ENCODE measurements around the gene PHLPP1.

Gene PHLPP1

DNA sequence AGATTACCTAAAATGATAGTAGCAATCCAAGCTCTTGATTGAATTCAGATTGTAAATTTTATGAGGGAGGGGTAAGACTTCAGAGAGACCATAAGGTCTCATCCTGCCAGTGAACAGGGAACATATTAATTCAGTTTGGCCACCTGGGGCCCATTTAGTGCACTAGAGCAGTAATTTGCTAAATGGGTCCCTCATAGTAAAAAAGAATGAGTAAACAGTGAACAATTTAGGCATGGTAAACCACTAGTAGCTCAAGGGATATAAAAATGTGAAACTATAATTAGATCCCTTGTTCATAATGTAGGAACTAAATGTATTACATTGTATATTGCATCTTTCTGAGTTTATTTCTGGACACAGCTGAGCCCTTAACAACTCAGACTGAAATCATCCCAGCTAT is 4.9 kb upstream of the PHLPP1 start:
- TF ChIP-seq EZH2 (optimal IDR thresholded peaks at IDR 0.05; ENCODE audit: low read depth, low read length): no peak
- TF ChIP-seq CTCF (IDR thresholded peaks at IDR 0.05; ENCODE audit: low read length): no peak
- no peak for TF ChIP-seq EZH2phosphoT487 (IDR thresholded peaks at IDR 0.05; ENCODE audit: low read length)
- H3K36me3 ChIP-seq (replicated peaks; ENCODE audit: insufficient read depth, low read length): no peaks in the 10 kb centered on the region
- no peak overlapping the region for H3K4me3 ChIP-seq (ENCODE audit: low read length)
- no peaks in the 10 kb centered on the region for H3F3A ChIP-seq (ENCODE audit: insufficient read depth, low read length)
- no peak overlapping the region for H2AFZ ChIP-seq (ENCODE audit: low read length)
- no peaks in the 10 kb centered on the region for H3K27me3 ChIP-seq (replicated peaks; ENCODE audit: insufficient read depth, low read length)
- no peak overlapping the region for H3K4me2 ChIP-seq (ENCODE audit: low read depth, low read length)
- no peak for DNase-seq
- H3K9me3 ChIP-seq (replicated peaks; ENCODE audit: insufficient read depth, low read length): no peaks in the 10 kb centered on the region
- H3K27ac ChIP-seq (ENCODE audit: low read length): no peak overlapping the region
- H3K79me2 ChIP-seq (ENCODE audit: low read length): no peaks in the 10 kb centered on the region
- H4K20me1 ChIP-seq (ENCODE audit: insufficient read depth, low read length): no peaks in the 10 kb centered on the region
- H3K9me2 ChIP-seq (replicated peaks; ENCODE audit: insufficient read depth, low read length): no peaks in the 10 kb centered on the region
- peaks cover 5% of the 10 kb centered on the region; the same call in 1 of the 2 replicates for H3K4me1 ChIP-seq (ENCODE audit: low read length)
- H3K9ac ChIP-seq (ENCODE audit: low read length): no peak overlapping the region

- Histone ChIP-seq H3K79me2 (ENCODE audit: low read length) (no peaks in the 10 kb centered on the region), H3K9me3 (replicated peaks; ENCODE audit: insufficient read depth, low read length) (no peaks in the 10 kb centered on the region), H3K9ac (ENCODE audit: low read length) (no peak overlapping the region), H3K4me3 (ENCODE audit: low read length) (no peak overlapping the region), H3K4me2 (ENCODE audit: low read depth, low read length) (no peak overlapping the region), H3K27me3 (replicated peaks; ENCODE audit: insufficient read depth, low read length) (no peaks in the 10 kb centered on the region), H3K36me3 (replicated peaks; ENCODE audit: insufficient read depth, low read length) (no peaks in the 10 kb centered on the region), H2AFZ (ENCODE audit: low read length) (no peak overlapping the region), H3K9me2 (replicated peaks; ENCODE audit: insufficient read depth, low read length) (no peaks in the 10 kb centered on the region), H3K4me1 (ENCODE audit: low read length) (peaks cover 5% of the 10 kb centered on the region; the same call in 1 of the 2 replicates), H4K20me1 (ENCODE audit: insufficient read depth, low read length) (no peaks in the 10 kb centered on the region), H3F3A (ENCODE audit: insufficient read depth, low read length) (no peaks in the 10 kb centered on the region), H3K27ac (ENCODE audit: low read length) (no peak overlapping the region)
- TF ChIP-seq EZH2 (optimal IDR thresholded peaks at IDR 0.05; ENCODE audit: low read depth, low read length) (no peak), EZH2phosphoT487 (IDR thresholded peaks at IDR 0.05; ENCODE audit: low read length) (no peak), CTCF (IDR thresholded peaks at IDR 0.05; ENCODE audit: low read length) (no peak)
- no peak for DNase-seq
These were observed 3.6 kb upstream of the PHLPP1 start for GRCh38 chr18:62711781-62712180.

GRCh38 chr18:62713651-62714247 is 1.6 kb upstream of the PHLPP1 start:
- DNase-seq: no peak
- Histone ChIP-seq H3K4me2 (ENCODE audit: low read depth, low read length) (no peak overlapping the region), H2AFZ (ENCODE audit: low read length) (no peak overlapping the region)

More at GRCh38 chr18:62713651-62714247, 1.6 kb upstream of the PHLPP1 start:
- H4K20me1 ChIP-seq (ENCODE audit: insufficient read depth, low read length): no peaks in the 10 kb centered on the region
- peaks cover 12% of the 10 kb centered on the region for H3K4me1 ChIP-seq (ENCODE audit: low read length)
- no peaks in the 10 kb centered on the region for H3K9me2 ChIP-seq (replicated peaks; ENCODE audit: insufficient read depth, low read length)
- H3F3A ChIP-seq (ENCODE audit: insufficient read depth, low read length): peaks cover 11% of the 10 kb centered on the region
- TF ChIP-seq EZH2phosphoT487 (IDR thresholded peaks at IDR 0.05; ENCODE audit: low read length): no peak
- no peaks in the 10 kb centered on the region for H3K27me3 ChIP-seq (replicated peaks; ENCODE audit: insufficient read depth, low read length)
- no peak overlapping the region for H3K27ac ChIP-seq (ENCODE audit: low read length)
- H3K9ac ChIP-seq (ENCODE audit: low read length): no peak overlapping the region
- peaks cover 10% of the 10 kb centered on the region for H3K79me2 ChIP-seq (ENCODE audit: low read length)
- H3K4me3 ChIP-seq (ENCODE audit: low read length): no peak overlapping the region
- H3K36me3 ChIP-seq (replicated peaks; ENCODE audit: insufficient read depth, low read length): no peaks in the 10 kb centered on the region
- H3K9me3 ChIP-seq (replicated peaks; ENCODE audit: insufficient read depth, low read length): no peaks in the 10 kb centered on the region
